ENCODE data around the gene CPN2.

Gene CPN2

GRCh38 chr3:194327218-194328052 lies 23.7 kb downstream of the CPN2 start:
- DNase-seq: no peak

- DNase-seq: no peak
These were observed 24.2 kb downstream of the CPN2 start for GRCh38 chr3:194326968-194327217.

DNA sequence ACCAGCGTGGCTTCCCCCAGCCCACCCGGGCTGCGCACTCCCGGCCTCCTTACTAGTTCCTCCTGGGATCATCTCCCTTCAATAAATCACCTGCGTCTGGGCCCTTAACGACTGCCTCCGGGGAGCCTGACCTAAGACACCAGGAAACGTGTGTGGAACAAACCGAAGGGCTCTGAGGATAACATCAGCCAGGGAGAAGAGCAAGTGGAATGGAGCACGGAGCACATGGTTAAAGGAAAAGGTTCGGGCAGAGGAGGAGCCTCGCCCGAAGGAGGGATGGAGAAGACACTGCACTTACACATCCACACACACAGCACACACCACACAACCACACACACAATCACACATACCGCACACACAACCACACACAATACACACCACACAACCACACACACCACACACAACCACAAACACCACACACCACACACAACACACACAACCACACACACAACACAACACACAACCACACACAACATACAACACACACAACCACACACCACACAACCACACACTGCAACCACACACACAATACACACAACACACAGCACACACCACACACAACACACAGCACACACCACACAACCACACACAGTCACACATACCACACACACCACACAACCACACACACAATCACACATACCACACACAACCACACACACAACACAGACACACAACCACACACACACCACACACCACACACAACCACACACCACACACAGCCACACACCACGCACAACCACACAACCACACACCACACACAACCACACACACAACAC lies 24.7 kb downstream of the CPN2 start:
- DNase-seq: no peak

DNA sequence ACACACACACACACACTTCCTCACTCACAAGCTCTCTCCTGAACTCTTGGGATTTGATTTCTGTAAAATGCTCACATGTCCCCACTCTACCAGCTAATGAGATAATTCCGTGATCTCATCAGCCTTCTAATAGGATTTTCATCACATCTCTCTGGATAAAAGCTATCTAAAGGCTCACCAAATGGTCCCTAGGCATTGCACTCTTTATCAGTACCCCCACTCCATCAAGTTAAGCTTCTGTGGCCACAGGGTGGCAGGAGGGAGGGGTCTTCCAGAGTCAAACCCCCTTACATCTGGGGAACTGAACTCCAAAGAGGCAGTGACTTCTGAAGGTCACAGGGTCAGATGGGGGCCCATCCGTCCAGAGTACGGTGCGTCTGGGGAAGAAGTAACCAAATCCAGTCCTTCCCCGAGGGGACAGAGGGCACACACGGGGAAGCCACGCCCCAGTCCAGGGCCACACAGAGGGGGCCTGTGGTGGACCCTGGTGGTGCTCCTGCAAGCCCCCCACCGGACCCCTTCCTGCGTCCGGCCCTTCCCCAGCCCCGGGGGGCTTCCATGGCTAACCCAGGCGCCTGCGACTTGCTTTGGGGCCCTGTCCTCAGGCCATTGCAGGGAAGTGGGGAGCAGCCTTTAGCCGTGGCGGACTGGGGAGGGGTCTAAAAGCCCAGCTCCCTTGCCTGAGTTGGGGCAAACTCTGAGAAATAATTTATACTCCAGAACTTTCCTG lies 25.5 kb downstream of the CPN2 start:
- no peak for DNase-seq

- DNase-seq: no peak
These were observed 26.3 kb downstream of the CPN2 start for GRCh38 chr3:194324823-194325327.

DNA sequence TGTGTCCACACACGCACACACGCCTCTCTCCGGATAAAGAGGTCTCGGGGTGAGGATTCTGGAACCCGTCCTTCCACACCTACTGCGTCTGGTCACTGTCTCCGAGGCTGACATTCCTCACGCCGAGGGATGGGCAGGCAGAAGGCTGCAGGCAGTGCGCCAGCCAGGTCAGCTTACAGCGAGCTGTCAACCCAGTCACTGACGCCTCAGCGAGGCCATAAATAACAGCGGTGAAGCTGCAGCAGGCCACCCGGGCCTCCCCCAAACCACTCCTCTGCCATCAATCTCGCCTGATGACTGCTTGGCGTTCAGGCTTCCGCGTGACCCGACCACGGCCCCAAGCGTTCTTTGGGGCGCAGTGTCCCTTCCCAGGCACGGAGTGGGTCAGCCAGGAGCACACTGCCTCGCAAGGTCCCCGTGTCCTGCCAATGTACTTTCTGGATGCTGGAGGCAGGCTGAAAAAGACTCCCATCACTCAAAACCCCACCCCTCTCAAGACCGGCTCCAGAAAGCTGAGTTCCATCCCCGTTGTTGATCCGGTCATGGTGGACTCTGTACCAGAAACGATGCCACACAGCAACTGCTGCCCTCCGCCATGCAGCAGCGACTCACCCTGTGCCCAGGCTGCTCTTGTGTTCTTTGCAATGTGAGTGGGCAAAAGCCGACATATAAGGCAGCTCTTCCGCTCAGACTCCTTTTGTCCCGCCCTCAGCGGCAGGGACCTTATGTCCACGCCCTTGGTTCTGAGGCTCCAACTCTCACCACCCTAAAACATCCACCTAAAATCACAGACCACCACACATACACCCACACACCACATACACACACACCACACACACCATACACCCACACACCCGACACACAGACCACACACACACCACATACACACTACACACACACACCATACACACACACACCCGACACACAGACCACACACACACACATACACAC lies 27.1 kb downstream of the CPN2 start:
- DNase-seq: peak; percentile 47 to 69

- peak in 1 of 2 donors; percentile 58 for DNase-seq
These were observed 28.4 kb downstream of the CPN2 start for GRCh38 chr3:194322678-194323211.

- DNase-seq: no peak
These were observed 29.2 kb downstream of the CPN2 start for GRCh38 chr3:194321693-194322640.

- no peak for DNase-seq
These were observed 30.3 kb downstream of the CPN2 start for GRCh38 chr3:194320744-194321243.

DNA sequence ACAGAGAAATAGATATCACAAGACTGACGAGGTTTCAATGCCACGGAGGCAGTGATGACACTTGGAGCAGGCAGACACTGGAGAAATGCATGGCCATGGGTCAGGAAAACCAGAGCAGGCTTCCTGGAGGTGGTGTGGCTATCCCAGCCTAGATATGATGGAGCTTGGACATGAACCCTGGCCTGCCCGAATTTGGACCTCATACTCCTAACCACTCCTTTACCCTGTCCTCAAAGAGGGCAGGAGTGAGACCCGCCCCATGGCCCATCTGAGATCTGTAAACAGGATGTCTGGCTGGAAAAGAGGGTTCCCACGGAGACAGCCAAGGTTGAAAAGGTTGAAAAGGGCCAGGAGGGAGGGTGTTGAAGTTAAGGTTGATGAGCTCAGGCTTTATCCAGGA lies 31.0 kb downstream of the CPN2 start:
- DNase-seq: no peak

DNA sequence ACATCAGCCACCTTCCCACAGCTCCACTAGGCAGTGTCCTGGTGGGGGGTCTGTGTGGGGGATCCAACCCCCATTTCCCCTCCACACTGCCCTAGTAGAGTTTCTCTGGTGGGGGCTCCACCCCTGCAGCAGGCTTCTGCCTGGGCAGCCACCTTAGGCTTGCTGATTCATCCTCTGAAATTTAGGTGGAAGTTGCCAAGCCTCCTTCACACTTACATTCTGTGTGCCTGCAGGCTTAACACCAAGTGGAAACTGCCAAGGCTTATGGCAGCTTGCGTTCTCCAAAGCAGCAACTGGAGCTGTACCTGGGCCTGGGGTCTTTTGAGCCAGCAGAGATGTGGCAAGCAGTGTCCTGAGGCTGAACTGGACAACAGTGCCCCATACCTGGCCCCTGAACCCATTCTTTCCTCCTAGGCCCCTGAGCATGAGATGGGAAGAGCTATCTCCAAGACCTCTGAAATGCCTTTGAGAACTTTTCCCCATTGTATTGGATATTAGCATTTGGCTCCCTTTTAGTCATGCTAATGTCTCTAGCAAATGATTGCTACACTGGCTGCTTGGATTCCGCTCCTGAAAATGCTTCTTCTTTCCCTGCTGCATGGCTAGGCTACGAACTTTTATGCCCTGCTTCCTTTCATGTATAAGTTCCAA lies 32.5 kb downstream of the CPN2 start:
- DNase-seq: no peak

DNA sequence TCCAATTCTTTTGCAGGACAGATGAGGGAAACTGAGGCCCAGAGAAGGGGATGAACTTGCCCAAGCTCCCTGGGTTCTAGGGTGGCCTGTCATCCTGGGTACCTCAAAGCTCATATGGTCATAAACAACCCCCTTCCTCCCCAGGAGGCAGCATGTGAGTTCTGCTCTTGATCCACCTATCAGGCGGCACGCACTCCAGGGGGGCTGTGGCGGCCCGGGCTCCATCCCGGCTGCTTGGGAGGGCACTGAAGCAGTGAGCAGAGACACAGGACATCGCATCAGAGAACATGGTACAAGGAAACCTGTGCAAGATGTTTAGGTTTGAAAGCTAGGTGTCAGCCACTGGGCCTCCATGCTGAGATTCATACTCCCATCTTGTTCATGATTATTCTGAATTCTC lies 34.2 kb downstream of the CPN2 start:
- DNase-seq: no peak

- peak in 1 of 2 donors; percentile 16 for DNase-seq
These were observed 35.2 kb downstream of the CPN2 start for GRCh38 chr3:194315965-194316361.

- peak; percentile 73 to 77 for DNase-seq
These were observed 35.8 kb downstream of the CPN2 start for GRCh38 chr3:194315088-194315964.

- DNase-seq: no peak
These were observed 36.6 kb downstream of the CPN2 start for GRCh38 chr3:194314388-194315068.

DNA sequence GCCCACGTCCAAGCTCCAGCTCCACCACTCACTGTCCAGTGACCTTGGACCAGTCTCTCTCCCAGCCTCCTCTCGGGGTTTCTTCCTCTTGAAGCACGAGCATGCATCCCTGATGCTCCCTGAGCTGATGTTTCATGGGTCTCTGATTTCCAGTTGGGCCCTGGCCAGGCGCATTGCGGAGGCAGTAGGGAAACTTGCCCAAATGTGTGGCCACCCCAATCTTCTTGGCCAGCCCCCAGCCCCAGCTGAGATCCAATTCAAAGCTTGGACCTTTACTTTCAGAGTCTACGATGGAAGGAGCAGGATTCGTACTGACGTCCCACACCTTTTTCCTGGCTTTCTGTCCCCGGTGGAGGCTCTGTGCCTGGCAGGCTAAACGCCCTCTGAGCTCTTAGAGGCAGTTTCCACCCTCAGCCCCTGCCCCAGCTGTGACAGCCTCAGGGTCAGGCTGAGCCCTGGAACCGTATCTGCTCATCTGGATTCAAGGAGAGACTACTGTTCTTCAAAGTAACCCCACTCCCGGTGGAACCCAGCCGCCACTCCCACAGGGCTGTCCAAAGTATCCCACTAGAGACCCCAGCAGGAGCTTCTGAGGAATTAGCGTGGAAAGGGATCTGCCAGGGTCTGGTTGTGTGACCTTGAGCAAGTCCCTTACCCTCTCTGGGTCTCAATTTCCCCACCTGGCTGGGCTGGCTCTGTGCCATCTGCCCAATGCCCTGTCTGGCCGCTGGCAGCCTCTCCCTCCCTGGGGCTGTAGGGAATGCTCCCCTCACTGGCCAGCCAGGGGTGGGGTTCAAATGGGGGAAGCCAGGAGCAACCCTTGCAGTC lies 37.4 kb downstream of the CPN2 start:
- DNase-seq: no peak

DNA sequence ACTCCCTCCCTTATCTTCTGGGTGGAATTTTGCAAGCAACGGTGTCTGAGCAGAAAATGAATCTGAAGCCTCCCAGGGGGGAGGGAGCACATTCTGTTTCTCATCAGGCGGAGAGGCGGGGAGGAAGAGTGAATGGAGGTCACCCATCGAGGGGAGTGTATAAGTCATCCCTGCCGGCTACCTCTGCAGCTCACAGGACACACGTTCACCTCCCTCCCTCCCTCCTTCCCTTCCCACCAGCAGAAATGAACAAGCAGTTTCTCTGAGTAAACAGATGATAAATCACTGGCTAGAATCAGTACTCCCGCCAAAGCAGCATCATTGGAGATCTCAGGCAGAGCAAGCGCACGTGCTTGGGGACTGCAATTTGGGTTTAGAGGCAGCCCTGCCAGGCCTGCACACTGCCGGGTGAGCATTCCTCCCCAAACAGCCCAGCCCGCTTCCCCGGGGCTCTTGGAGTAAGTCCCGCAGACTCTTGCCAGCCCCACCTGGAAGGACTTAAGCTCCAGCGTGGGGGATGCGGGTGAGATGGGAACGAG lies 38.3 kb downstream of the CPN2 start:
- DNase-seq: no peak
